IPS DF 6.9 (cell line): ENCODE measurements around the gene CCM2.

ENCODE experiments used
- DNase-seq: peaks from one replicate; pipeline ENCODE4 v3.0.0-alpha.2; 2013; ENCODE audit warnings: low read depth, low spot score
- H3K27ac ChIP-seq: one replicate; pipeline ENCODE4 v1.5.1; 2013; ENCODE audit warnings: low read length, control low read depth
- H3K27me3 ChIP-seq: 2 replicates; pipeline ENCODE4 v1.6.1; 2013; ENCODE audit warnings: mild to moderate bottlenecking, low read length; ENCODE audit not compliant: control insufficient read depth, insufficient read depth
- H3K36me3 ChIP-seq: 2 replicates; pipeline ENCODE4 v1.6.1; 2013; ENCODE audit warnings: low read length; ENCODE audit not compliant: control insufficient read depth, insufficient read depth
- H3K4me1 ChIP-seq: 2 replicates; pipeline ENCODE4 v1.6.1; 2013; ENCODE audit warnings: low read length; ENCODE audit not compliant: control insufficient read depth, insufficient read depth
- H3K4me3 ChIP-seq: 2 replicates; pipeline ENCODE4 v1.5.1; 2013; ENCODE audit warnings: mild to moderate bottlenecking, low read length
- H3K9me3 ChIP-seq: 2 replicates; pipeline ENCODE4 v1.6.1; 2013; ENCODE audit warnings: low read length, inconsistent platforms; ENCODE audit not compliant: control insufficient read depth, insufficient read depth
- WGBS: extraction: QIAGEN DNeasy Blood & Tissue Kit; methylation state at CpG from one replicate; pipeline ENCODE4 v1.1.7; 2013; ENCODE audit warnings: mixed read lengths, missing lambda C conversion rate; ENCODE audit not compliant: insufficient read length, insufficient coverage; 5-methylcytosine and 5-hydroxymethylcytosine counted together

CCM2 gene

GRCh38 chr7:45074528-45075354 lies 74.7 kb downstream of the CCM2 start:
- Histone ChIP-seq H3K27ac (no peak overlapping the region), H3K9me3 (no peaks in the 10 kb centered on the region), H3K27me3 (no peaks in the 10 kb centered on the region), H3K4me3 (no peak overlapping the region), H3K4me1 (no peaks in the 10 kb centered on the region), H3K36me3 (peaks cover 17% of the 10 kb centered on the region)
- no CpG with 5 or more reads among the region's 16 CpGs for WGBS
- no peak for DNase-seq

DNA sequence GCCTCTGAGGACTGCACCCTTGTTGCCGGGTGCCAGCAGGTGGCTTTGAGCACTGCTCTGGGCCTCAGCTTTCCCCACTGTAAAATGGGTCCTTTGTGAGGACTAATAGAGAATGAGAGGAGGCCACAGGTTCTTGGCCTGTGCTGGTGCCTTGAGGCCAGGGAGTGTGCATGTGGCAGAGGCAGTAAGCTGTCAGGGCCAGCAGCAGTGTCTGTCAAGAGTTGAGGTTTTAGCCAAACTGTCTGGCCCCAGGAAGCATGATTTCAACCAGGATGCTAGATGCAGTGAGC lies 75.3 kb downstream of the CCM2 start:
- Histone ChIP-seq H3K36me3 (peaks cover 17% of the 10 kb centered on the region), H3K27me3 (no peaks in the 10 kb centered on the region), H3K4me3 (no peak overlapping the region), H3K9me3 (no peaks in the 10 kb centered on the region), H3K4me1 (no peaks in the 10 kb centered on the region), H3K27ac (no peak overlapping the region)
- DNase-seq: no peak
- no CpG with 5 or more reads among the region's 1 CpG for WGBS

DNA sequence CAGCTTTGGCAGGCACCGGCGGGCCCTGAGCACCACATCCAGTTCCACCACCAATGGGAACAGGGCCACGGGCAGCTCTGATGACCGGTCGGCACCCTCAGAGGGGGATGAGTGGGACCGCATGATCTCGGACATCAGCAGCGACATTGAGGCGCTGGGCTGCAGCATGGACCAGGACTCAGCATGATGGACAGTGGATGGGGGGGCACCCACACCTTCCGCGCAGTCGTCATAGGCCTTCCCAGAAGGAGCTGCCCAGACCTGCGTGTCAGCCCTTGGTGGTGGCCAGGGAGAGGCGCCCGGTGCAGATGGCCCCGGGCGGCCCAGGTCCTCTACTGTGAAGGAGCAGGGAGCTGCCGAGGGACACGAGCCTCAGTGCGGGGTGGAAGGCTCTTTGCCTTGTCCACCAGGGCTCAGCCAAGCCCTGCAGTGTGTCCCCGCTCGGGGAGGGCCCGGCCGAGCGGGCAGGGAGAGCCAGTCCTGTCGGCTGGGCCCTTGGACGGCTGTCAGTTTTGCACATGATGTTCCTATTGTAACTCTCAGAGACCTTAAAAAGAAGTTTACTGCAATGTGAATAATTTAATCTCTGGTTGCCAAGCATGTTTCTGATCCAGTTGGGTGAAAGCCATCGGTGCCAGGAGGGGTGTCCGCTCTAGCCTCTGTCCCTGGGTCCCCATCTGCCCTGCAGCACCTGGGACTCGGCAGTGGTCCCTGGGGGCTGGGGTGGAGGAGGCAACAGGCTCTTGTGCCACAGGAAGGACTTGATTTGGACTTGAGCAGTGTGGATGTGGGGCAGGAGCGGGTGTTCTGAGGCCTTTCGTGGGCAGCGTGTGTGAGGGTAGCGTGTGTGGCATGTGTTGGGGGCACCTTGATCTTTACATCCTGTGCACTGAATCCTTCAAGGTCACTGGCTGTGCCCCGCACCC lies 76.1 kb downstream of the CCM2 start:
- no CpG with 5 or more reads among the region's 35 CpGs for WGBS
- no peak overlapping the region for H3K27ac ChIP-seq
- no peaks in the 10 kb centered on the region for H3K9me3 ChIP-seq
- H3K27me3 ChIP-seq: no peaks in the 10 kb centered on the region
- peaks cover 17% of the 10 kb centered on the region for H3K36me3 ChIP-seq
- no peaks in the 10 kb centered on the region for H3K4me1 ChIP-seq
- DNase-seq: no peak
- H3K4me3 ChIP-seq: no peak overlapping the region

- H3K27ac ChIP-seq: no peak overlapping the region
- H3K4me3 ChIP-seq: no peak overlapping the region
- H3K27me3 ChIP-seq: no peaks in the 10 kb centered on the region
- no peaks in the 10 kb centered on the region for H3K9me3 ChIP-seq
- no peaks in the 10 kb centered on the region for H3K4me1 ChIP-seq
- peaks cover 17% of the 10 kb centered on the region for H3K36me3 ChIP-seq
- no peak for DNase-seq
- WGBS: no CpG with 5 or more reads among the region's 5 CpGs
Measured at GRCh38 chr7:45076946-45077345, 76.9 kb downstream of the CCM2 start.

DNA sequence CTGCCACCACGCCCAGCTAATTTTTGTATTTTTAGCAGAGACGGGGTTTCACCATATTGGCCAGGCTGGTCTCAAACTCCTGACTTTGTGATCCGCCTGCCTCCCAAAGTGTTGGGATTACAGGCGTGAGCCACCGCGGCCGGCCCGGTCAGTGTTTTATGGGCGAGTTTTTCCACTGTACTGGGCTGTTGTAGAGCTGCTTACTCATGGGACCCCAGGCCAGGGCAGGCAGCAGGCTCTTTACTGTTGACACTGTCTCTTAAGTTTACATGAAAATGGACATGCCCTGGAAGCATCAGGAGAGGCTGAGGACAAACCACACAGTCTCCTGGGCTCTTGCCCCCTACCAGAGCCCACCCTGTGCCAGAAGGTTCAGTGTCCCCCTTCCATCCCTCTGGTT lies 77.6 kb downstream of the CCM2 start:
- Histone ChIP-seq H3K36me3 (peaks cover 16% of the 10 kb centered on the region), H3K9me3 (no peaks in the 10 kb centered on the region), H3K27ac (no peak overlapping the region), H3K4me1 (no peaks in the 10 kb centered on the region), H3K27me3 (no peaks in the 10 kb centered on the region), H3K4me3 (no peak overlapping the region)
- no peak for DNase-seq
- WGBS: no CpG with 5 or more reads among the region's 9 CpGs

DNA sequence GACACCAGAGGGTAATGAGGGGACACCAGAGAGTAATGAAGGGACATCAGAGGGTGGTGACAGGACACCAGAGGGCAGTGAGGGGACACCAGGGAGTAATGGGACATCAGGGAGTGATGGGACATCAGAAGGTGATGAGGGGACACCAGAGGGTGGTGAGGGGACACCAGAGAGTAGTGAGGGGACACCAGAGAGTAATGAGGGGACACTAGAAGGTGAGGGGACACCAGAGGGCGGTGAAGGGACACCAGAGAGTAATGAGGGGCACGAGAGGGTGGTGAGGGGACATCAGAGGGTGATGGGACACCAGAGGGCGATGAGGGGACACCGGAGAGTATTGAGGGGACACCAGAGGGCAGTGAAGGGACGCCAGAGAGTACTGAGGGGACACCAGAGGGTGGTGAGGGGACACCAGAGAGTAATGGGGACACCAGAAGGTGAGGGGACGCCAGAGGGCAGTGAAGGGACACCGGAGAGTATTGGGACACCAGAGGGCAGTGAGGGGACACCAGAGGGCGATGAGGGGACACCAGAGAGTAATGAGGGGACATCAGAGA lies 78.2 kb downstream of the CCM2 start:
- Histone ChIP-seq H3K27ac (no peak overlapping the region), H3K4me1 (no peaks in the 10 kb centered on the region), H3K36me3 (peaks cover 15% of the 10 kb centered on the region), H3K4me3 (no peak overlapping the region), H3K27me3 (no peaks in the 10 kb centered on the region), H3K9me3 (no peaks in the 10 kb centered on the region)
- no peak for DNase-seq
- WGBS: no CpG with 5 or more reads among the region's 8 CpGs

DNA sequence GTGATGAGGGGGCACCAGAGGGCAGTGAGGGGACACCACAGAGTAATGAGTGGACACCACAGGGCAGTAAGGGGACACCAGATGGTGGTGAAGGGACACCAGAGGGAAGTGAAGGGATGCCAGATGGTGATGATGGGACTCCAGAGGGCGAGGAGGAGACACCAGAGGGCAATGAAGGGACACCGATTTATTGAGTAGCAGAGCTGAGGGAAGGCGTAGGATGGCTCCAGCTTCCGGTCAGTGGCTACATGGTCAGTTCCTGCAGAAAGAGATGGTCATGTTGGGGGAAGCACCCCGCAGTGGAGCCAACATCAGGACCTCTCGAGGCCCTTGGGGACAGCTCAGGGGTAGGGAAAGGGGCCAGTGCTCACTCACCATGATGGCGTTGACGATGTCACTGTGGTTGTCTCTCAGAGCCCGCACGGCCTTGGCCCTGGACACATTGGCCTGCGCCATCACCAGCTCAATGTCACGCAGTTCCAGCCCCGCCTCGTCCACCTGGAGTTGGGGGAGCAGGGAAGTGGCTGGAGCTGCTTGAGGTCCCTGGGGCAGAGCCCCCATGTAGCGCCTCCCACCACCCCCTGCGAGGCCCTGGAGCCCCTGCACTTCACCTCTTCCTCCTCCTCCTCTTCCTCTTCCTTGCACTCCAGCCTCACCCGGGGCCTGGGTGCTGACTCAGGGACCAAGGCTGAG lies 80.4 kb downstream of the CCM2 start:
- H3K4me3 ChIP-seq: no peak overlapping the region
- no peak overlapping the region for H3K27ac ChIP-seq
- WGBS: no CpG with 5 or more reads among the region's 17 CpGs
- H3K4me1 ChIP-seq: no peaks in the 10 kb centered on the region
- no peaks in the 10 kb centered on the region for H3K9me3 ChIP-seq
- DNase-seq: no peak
- H3K27me3 ChIP-seq: no peaks in the 10 kb centered on the region
- peaks cover 7% of the 10 kb centered on the region for H3K36me3 ChIP-seq

DNA sequence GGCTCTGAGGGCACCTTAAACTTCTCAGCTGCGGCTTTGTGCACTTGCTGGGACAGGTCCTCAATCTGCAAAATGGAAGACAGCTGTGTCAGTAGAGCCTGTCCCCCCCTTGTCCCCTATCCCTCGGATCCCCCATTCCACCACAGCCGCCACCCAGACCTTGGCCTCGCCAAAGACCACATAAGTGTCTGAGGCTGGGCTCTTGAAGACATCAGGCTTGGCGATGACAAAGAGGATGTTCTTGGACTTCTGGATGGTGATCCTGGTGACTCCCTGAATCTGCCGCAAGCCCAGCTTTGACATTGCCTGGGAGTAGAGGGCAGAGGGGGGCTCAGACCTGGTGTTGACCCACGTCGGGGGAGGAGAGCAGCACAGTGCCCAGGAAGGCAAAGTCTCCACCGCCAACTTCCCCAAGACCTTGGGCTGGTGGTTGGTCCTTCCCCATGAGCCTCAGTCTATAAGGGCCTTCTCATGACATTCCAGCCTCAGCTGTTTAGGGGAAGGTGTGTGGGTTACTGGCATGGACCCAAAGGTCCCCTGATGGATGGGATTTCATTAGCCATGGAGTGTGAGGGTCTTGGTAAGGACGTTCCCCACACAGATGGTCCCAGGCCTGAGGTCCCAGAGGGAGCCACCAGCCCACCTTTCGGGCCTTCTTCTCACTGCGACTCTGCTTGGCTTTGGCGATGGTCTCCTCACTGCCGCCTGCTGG lies 81.1 kb downstream of the CCM2 start:
- H3K36me3 ChIP-seq: peaks cover under 1% of the 10 kb centered on the region; the same call in 1 of the 2 replicates
- WGBS: no CpG with 5 or more reads among the region's 14 CpGs
- no peaks in the 10 kb centered on the region for H3K4me1 ChIP-seq
- no peak overlapping the region for H3K4me3 ChIP-seq
- H3K27ac ChIP-seq: no peak overlapping the region
- no peaks in the 10 kb centered on the region for H3K9me3 ChIP-seq
- no peaks in the 10 kb centered on the region for H3K27me3 ChIP-seq
- no peak for DNase-seq

- no peak for DNase-seq
- WGBS: no CpG with 5 or more reads among the region's 9 CpGs
- H3K36me3 ChIP-seq: no peaks in the 10 kb centered on the region; the same call in 1 of the 2 replicates
- no peak overlapping the region for H3K4me3 ChIP-seq
- no peaks in the 10 kb centered on the region for H3K9me3 ChIP-seq
- H3K4me1 ChIP-seq: no peaks in the 10 kb centered on the region
- no peak overlapping the region for H3K27ac ChIP-seq
- no peaks in the 10 kb centered on the region for H3K27me3 ChIP-seq
Measured at GRCh38 chr7:45081670-45081974, 81.6 kb downstream of the CCM2 start.
